Glomerular endothelial cell (primary cell): ENCODE results near the gene PLA2G2E. TPM values are rescaled to one million over a fixed set of nuclear protein-coding genes. Genes with fewer than 3 reads are reported as not detected.
A peak's percentile ranks its signal among the peaks of the same experiment; 100 is the strongest.

Experiments used
- DNase-seq: peaks from one replicate; pipeline ENCODE4 v3.0.0-alpha.2; 2011; ENCODE audit warnings: low read depth, low spot score; ENCODE audit errors: extremely low read depth
- total RNA-seq: library from RNA; depleted of rRNA; stranded (reverse); fragments of >200 nt; gene quantifications from 2 replicates; pipeline ENCODE4 v1.2.3, GENCODE V29; 2015

The PLA2G2E gene, protein sequence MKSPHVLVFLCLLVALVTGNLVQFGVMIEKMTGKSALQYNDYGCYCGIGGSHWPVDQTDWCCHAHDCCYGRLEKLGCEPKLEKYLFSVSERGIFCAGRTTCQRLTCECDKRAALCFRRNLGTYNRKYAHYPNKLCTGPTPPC
- total RNA-seq = not detected in 2 replicates

DNA sequence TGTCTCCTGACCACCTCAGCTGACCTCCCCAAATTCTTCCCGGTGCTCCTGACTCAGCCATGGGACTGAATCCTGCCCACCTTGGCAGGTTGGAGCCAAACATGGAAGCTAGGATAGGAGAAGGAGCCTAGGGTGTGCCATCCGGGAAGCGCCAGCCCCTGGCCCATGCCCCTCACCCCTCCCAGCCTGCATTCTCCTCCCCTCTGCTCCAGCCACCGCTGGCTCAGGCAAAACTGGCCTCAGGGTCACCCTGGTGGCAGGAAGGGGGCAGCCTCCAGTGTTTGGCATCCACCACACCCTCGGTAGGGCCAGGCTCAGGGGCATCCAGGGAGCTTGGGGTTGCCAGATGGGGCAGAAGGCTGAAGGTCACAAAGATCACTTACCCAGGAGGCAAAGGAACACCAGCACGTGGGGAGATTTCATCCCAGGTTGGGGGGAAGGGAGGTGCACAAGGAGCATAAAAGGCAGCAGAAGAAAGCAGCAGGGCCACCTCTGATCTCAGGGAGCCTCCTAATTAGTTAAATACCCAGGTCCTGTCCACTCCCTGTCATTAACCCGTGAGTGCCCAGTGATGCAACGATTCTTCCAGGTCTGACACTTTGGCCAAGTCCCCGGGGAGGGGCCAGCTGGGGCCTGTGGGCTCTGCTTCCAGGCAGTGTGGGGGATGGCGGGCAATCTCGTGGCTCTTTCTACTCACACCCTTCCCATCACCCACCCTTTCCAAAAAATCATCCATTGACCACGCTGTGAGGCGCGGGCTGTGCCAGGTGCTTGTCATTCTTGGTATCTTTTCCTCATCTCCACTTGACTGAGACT, at the start of gene PLA2G2E:
Gene PLA2G2E, minus strand, starts transcription at position 481 of the 816 bp plus-strand sequence. Its CDS starts 58 bp downstream, at position 423.
- no peak for DNase-seq

DNA sequence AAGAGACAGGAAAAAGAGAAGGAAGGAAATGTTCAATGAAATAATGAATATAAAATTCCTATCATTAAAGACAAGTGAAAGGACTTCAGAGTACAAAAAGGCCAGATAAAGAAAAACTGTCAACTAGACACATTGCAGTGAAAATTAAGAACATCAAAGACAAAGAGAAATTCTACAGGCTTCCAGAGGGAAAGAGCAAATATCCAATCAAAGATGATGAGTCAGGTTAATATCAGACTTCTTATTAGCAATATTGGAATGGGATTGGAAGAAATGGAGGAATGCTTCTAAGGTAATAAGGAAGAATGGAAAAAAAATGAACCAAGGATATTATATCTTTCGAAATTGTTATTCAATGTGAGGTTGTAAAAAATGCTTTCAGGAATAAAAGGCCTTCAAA, 48.2 kb upstream of the PLA2G2E start:
- no peak for DNase-seq

DNA sequence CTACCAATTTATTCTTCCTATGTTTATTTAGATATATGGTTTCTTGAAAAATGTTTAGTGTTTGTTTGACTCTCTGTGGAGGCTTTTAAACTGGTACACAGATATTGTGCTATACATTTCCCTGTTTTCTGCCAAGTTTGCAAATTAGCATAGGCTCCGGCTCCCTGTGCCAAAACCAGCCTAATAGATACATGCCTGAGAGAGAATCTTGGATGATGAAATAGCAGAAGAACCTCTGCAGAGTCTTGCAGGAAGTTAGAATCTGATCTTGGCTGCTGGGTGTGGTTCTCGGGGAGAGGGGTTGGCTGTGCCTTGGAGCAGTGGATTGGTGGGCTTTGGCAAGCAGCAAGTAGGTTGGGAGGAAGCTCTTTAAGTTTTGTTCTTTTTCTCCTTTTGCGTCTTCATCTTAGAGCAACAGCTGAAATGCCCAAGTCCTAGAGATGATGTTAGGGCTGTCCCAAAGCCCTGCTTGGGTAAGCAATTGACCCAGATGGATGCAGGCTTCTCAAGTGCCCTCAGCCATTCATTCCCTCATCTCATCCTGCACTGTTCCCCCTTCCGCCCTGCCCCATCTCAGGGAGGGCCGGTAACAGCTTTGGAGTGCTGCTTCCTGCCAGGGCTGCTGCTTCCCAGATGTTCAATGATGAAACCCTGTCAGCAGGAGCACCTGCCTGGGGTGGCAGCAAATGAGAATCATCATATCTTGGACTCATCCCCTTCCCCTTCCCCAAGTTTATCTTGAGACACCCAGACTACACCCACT, 46.7 kb upstream of the PLA2G2E start:
- DNase-seq = no peak

DNA sequence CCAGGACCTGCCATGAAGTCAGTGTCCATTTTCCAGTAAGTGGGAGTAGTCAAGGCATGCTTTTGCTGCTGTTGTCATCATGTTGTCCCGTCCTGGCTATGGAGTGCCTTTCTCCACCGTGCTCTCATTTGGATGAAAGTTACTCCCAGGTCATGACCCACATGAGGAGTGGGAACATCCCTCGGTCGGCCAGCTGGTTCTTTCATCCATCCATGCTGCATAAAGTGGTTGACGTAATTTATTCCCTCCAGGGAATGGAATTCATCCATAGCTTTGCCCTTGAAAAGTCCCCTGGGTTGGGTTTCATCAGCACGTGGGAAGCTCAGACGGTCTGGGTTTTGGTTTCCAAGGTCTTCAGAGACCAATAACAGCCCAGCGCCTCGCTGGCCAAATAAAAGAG, 44.4 kb upstream of the PLA2G2E start:
- no peak for DNase-seq

DNA sequence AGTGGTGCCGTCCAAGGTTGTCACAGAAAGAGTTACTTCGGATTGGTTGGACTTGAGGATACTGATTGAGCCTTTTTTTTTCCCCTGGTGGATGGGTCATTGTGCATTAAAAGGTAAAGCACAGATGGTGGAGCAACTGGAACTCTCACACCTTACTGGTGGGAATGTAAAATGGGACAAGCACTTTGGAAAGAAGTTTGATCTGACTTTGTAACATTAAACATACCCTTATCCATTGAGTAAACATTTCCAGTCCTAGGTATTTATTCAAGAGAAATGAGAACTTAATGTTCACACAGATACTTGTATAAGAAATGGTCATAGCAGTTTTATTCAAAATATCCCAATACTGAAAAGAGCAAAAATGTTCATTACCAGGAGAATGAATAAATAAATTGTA, 41.1 kb upstream of the PLA2G2E start:
- DNase-seq = no peak

DNA sequence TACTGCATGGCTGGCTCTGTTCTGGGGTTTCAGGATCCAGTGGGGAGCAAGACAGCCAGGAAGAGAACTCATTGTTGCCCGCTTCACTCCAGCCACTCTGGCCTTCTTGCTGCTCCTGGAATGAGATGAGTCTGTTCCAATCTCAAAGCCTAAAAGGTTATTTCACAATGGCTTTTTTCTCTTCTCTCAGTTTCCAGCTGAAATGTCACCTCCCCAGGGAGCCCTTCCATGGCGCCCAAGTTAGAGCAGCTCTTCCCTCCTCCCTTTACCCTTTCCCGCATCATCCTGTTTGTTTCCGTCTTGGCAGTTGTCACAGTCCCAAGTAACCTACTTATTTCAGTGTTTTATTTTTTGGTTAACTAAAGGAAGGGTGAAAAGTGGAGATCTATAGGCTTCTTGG, 40.2 kb upstream of the PLA2G2E start:
- DNase-seq = no peak

DNA sequence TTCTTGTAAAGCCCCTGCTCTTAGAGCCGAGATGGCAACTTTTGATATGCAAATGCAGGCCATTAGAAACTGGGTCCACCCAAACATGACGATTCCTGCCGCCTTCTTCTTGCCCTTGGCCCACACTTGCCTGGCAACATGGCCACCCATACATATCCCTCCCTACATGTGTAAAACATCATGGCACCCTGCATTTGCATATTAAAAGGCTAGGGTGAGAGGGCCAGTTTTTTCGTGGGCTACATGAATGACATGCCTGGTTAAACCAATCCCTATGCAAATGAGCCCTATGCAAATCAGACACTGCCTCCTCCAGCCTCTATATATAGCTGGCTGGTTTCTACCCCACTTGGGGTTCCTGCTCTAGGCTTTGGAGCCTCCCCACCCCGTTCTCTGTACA, 37.2 kb upstream of the PLA2G2E start:
- DNase-seq = no peak

DNA sequence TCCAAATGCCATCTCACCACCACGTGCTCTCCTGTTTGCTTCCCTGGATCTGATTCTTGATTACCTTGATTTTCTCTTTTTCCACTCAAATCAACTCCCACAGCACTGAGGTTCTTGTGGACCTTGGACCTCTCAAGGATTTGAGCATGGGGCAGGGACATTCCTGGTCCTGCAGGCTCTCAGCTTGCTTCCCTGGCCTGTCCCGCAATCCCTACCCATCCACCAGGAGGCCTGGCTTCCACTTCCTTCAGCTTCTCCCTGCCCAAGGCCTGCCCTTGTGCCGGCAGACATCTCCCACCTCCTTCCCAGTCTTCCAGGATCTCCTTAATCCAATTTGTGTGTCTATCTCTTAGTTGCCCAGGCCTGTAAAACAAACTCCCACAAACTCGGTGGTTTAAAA, 34.4 kb upstream of the PLA2G2E start:
- no peak for DNase-seq

DNA sequence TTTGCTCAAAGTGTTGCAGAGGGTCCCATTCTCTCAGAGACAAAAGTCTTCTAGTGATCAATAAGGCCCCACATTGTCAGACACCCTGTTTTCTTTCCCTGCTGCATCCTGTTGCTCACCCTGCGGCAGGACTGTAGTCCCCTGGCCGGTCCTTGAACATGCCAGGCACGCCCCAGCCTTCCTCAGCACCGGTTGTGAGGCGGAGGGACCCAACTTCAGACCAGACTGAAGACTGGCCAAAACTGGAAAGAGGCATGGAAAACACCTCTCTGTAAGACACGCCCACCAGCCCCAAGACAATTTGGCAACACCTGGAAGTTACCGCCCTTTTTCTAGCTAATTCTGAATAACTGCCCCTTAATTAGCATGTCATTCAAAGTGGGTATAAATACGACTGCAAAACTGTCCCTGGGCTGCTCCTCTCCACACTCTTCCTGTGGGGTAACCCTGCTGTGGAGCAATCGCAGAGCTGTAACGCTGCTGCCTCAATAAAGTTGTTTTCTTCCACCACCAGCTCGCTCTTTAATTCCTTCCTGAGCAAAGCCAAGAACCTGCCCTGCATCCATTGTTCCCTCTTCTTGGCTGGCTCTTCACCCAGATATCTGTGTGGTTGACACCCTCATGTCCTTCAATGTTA, 32.2 kb upstream of the PLA2G2E start:
- no peak for DNase-seq

DNA sequence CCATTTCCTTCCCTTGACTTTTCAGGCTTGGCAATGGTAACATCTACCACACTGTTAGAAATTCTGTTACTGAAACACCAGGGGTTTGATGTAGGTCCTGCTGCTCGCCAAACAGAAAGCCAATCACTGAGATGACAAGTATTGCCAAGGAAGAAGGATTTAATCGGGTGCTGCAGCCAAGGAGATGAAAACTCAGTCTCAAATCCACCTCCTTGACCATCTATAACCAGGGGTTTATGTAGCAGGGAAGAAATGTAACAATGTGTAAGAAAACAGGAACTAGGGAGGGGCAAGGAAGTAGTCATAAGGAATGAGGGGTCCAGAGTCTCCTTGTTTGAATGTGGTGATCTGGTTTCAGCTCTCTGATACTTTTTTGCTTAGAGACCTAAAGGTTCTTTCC, 30.6 kb upstream of the PLA2G2E start:
- no peak for DNase-seq

DNA sequence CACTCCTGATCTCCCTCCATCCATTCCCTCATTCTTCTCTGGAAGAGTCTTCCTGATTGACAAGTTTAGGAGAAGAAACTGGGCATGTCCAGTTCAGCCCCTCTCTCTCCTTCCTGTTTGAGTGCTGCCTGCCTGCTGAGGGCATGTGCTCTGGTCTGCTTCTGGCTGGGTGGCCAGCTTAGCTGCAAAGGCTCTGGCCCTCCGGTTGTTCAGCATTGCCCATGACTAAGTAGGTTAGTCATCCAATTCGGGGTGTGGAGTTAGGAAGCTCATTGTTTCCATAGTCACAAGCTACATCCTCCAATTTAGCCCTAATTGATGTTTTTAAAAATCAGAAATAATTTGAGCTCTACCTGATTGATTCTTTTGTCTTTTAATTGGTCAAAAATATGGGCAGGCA, 25.6 kb upstream of the PLA2G2E start:
- peak; percentile 37 for DNase-seq

DNA sequence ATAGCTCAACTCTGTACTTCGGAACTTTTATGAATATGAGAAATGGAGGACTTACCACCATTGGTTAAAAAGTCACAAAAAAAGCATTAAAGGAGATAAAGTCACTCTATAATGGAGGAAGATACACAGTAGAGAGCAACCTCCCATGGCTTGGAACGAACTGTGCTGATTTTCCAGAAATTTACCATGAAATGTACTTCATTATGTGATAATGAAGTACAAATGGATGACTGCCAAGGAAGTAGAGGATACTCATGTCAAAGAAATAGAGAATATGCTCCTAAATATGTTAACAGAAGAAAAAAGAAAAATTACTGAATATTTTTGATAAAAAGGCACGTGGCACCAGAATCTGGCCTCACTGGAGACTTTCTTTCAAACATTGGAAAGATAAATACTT, 23.6 kb upstream of the PLA2G2E start:
- no peak for DNase-seq

DNA sequence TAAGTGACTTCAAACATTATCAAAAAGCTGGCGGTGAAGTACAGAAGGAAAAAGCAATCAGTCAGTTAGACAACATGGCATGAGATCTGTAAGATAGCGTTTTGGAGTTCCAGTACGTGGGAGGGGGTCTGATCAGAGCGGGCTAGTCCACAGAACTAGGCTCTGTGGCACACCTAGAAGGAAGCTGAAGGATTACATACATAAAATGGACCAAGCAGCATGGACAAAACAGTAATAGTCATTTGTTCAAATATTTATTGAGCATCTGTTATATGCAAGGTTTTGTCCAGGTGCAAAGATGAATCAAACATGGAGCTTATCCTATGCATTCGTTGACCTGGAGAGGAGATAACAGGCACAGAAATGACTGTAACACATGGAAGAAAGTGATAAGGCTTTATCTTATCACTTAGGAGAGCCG, 22.9 kb upstream of the PLA2G2E start:
- no peak for DNase-seq

DNA sequence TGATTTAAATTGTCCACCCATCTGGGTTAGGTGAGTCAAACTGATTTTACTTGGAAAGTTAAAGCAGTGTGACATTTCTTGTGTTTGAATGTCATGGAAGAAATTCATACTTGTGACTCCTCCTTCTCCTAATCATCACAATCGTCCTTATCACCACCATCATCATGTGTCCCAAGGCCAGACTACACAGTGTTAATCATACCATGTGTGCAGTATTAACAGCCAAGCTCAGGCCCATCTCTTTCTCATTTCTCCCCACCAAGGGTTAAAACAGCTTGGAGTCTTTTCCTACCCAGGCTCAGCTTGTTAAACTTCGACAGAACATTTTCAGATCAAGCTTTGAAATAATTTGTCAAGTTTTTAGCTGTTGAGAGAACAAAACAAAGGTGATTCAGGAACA, 22.5 kb upstream of the PLA2G2E start:
- no peak for DNase-seq

DNA sequence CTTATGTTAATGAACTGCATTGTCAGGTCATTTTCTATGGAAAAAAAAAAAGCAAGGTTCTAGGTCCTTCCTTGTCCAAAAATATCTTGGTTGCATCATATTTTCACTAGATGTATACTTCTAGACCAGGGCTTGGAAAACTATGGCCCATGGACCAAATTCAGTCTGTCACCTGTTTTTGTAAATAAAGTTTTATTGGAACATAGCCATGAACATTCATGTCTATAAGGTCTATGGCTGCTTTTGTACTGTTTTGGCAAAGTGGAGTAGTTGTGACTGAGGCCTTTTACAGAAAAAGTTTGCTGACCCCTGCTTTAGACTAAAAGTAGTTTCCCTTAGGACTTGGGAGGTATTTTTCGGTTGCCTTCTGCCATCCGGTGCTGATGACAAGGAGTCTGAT, 19.2 kb upstream of the PLA2G2E start:
- DNase-seq = no peak

DNA sequence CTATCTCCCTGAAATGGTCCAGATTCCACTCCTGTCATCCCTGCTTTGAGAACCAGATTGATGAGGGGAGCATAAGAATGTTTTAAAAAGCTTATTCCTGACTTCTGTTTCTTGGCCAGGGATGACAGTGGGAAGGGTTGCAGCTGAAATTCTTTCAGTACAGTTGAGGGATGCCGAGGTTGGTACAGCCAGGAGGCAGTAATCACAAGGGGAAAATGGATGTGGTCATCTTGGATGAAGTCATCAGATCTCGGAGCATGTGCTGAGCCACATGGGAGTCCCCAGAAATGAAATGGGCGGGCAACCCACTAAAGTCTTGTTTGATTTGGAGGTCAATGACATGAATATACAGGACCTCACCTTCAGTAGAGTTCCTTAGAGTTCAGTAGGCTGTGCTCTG, 18.7 kb upstream of the PLA2G2E start:
- DNase-seq = no peak

DNA sequence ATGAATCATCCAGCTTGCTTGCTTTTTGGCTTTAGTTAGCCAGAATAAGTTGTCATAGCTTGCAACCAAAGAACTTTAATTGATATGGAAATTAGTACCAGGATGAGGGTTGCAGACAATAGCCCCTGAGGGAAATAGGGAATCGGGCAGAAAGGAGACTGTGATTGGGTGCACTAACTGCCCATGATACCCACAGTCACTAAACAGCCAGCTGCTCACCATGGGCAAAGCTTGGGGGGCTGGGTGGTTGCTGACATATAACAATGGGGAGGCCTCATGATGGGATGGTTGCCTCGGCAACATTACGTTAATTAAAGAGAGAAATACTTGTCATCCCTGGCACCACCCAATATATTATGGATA, 17.8 kb upstream of the PLA2G2E start:
- no peak for DNase-seq

DNA sequence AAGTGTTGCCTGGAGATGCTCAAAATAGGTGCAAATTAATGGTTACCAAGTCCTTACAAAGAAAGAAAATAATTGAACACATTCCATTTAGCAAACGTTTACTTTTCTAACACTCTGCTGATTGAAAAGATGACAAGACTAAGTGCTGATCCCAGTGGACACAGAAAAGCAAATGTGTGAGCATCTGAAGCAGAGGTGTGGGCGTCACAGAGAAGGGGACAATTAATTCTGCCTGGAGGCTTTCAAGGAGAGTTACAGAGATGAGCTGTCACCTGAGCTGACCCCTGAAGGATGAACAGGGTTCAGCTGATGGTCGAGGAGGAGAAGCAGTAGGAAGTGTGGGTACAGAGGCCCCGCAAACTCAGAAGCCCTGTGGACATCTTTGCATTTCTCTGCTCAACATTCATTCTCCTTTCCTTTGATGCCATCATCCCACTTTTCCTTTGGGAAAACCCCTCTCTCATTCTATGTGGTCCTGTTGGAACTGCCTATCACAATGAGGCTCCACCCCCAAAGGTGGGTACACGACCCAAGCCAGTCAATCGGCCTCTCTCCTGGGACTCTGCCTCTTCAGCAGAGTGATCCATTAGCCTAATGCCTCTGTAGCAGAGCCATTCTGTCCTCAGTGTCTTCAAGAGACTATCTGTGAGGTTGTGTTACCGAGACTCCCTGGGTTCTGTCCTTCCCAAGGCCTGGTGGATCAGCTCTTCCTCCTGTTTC, 17.2 kb upstream of the PLA2G2E start:
- DNase-seq = no peak

DNA sequence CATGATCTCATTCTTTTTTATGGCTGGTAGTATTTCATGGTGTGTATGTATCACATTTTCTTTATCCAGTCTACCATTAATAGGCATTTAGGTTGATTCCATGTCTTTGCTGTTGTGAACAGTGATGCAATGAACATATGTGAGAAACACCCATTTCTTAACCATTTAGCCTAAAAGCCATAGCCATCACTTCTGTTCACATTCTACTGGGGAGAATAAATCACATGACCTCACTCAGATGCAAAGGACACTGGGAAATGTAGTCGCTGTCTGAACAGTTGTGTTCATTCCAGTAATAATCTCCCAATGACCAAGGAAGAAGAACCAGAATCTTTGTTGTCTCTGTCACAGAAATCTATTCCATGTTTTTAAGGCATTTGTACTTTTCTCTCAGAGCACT, 15.1 kb upstream of the PLA2G2E start:
- no peak for DNase-seq

DNA sequence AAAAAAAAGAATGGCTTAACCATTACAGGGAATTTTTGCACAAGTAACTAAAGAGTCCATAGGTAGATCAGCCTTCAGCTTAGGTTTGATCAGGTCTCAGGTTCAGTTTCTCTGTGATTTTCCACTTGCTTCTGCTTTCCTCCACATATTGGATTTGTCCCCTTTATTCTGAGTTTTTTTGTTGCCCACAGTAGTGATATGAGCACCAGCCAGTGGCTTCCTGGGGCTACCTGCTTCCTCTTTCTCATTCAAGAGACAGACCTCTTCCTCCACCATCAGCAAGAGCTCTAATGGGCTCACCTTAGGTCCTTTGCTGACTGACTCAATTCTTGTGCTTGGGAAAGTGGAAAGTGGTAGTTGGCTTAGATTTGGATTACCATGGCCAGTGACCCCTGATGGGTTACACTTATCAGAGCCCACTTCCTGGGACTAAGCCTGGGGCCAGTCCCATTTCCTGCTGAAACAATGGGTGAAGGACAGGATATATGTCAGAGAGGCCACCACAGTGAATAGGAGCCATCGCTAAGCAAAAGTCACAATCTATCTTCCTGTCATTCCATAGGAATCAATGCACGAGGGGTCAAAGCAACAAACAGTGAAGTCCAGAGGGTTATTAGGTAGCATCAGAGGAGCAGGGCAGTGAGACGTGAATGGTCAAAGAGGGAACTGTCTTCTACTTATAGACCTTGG, 12.8 kb upstream of the PLA2G2E start:
- DNase-seq = no peak
